Pancreas (tissue), 10 donors: ENCODE measurements around the gene KIFC3. TPM values are rescaled to one million over a fixed set of nuclear protein-coding genes. Genes with fewer than 3 reads are reported as not detected.
A peak's percentile ranks its signal among the peaks of the same experiment; 100 is the strongest.

Source experiments
- ATAC-seq, 4 donors: fragments of 200-7000 bp; cut with Tn5 transposase; one replicate each; pipeline versions ENCODE4 v1.8.0 to v1.9.1; 2020; ENCODE audit warnings: mild to moderate bottlenecking in 4 of 4, moderate library complexity in 4 of 4
- DNase-seq, 6 donors: peaks; one replicate each; pipeline ENCODE4 v3.0.0-alpha.2; 2020
- FAIRE-seq: peaks from 2 replicates; lab custom pipeline; 2012; peaks lifted over from hg19 to GRCh38; lab: Jason Lieb, UNC
- H3K27ac ChIP-seq, 4 donors: fragments of 200-600 bp; sonication (generic); 1 replicate in 3 of 4; 2 replicates in 1 of 4; pipeline versions ENCODE4 v1.5.0 to v1.8.0; 2020
- H3K27me3 ChIP-seq, 4 donors: fragments of 200-600 bp; one replicate each; pipeline ENCODE4 v1.8.0; 2021
- H3K36me3 ChIP-seq, 3 donors: fragments of 200-600 bp; sonication (generic) in 1 of 3; one replicate each; pipeline versions ENCODE4 v1.5.0 to v1.8.0; 2020 to 2021
- H3K4me1 ChIP-seq, 3 donors: fragments of 200-600 bp; one replicate each; pipeline ENCODE4 v1.8.0; 2021
- H3K4me3 ChIP-seq, 4 donors: fragments of 200-600 bp; sonication (generic) in 2 of 4; one replicate each; pipeline versions ENCODE4 v1.5.0 to v1.8.0; 2020 to 2021
- H3K9me3 ChIP-seq, 4 donors: fragments of 200-600 bp; one replicate each; pipeline ENCODE4 v1.8.0; 2021
- WGBS, 2 donors: extraction: QIAGEN DNeasy Blood & Tissue Kit; methylation state at CpG; one replicate each; pipeline ENCODE4 v1.1.7; 2013; 5-methylcytosine and 5-hydroxymethylcytosine counted together
- intact Hi-C, 3 donors: fragments of 100-400 bp; cut with DNase I; formaldehyde crosslinking; loops; one replicate each; pipeline versions ENCODE4 v1.11.1 to v1.14.2; 2022
- polyA plus RNA-seq, 2 donors: library from polyadenylated mRNA; stranded (reverse); fragments of 200-250 nt; gene quantifications; one replicate each; pipeline ENCODE4 v1.2.3, GENCODE V29; 2013
- total RNA-seq, 6 donors: library from RNA; stranded (reverse); fragmentation: NEBNext Ultra II Directional in 4 of 6; extraction: Animal tissue kit (Norgen Biotek cat#: 25700) in 4 of 6; gene quantifications; one replicate each; pipeline versions ENCODE4 v1.2.1 to v1.2.4, GENCODE V29; 2021 to 2023
- TF ChIP-seq, protein P1 (sequence below), 4 donors: fragments of 200-600 bp; sonication (generic) in 3 of 4; IDR thresholded peaks; one replicate each; pipeline versions ENCODE4 v1.5.0 to v1.8.0; 2021; ENCODE audit warnings: antibody characterized with exemption in 4 of 4
- donor health status: healthy with polysubstance abuse.
- donor health status: DM: no; HTN: no; CAD: no; lungs with moderate emphysema.
- donor health status: DM: no; HTN: no; CAD: no.
- donor health status: control.
- donor health status: control.
- donor health status: Bipolar disorder and iron deficiency.
- donor health status: DM: yes; HTN: yes; CAD: no.
- donor health status: DM: no; HTN: no; CAD: no.
- donor health status: DM: no; HTN: no; CAD: no.
- donor health status: DM: yes; HTN: yes; CAD: no.

The KIFC3 gene
- total and polyA plus RNA-seq, 8 donors, result 33.8 to 284 (median 61.1) TPM

DNA sequence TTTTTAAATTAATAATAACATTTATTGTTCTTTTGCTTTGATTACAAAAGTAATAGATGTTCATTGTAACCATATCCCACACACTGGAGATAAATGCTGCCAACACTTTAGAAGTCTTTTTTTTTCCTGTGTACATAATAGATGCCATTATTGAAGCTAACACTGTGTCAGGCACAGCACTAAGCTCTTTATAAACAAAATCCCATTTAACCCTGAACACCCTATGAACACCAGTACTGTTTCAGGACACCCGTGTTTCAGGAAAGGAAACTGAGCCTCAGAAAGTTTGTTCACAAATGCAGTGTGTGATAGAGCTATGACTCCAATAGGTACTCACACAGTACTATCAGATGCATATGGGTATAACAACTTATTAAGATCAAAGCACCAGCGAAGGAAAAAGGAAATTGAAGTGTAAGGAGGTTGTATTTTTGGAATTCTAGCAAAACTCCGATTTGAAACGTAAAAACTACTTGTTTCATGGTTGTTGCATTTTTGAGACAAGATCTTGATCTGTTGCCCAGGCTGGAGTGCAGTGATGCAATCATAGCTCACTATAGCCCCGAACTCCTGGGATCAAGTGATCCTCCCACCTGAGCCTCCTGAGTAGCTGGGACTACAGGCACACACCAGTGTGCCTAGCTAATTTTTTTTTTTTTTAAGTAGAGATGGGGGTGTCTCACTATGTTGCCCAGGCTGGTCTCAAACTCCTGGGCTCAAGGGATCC lies 2.0 kb upstream of the KIFC3 start:
- Histone ChIP-seq H3K27me3 (no peaks in the 10 kb centered on the region), H3K27ac (peak overlapping the region in 2 of 4 donors; percentile 86 to 96), H3K4me3 (no peak overlapping the region), H3K36me3 (no peaks in the 10 kb centered on the region), H3K4me1 (peaks cover 21 to 58% (median 36%) of the 10 kb centered on the region in 3 donors), H3K9me3 (no peaks in the 10 kb centered on the region)
- WGBS, 2 donors, result 63 to 64% methylated on average over 5 of the region's 5 CpGs
- FAIRE-seq, result no peak
- no peak for DNase-seq
- intact Hi-C loops, result no loop called here
- ATAC-seq, result no peak
- TF ChIP-seq, protein P1, sequence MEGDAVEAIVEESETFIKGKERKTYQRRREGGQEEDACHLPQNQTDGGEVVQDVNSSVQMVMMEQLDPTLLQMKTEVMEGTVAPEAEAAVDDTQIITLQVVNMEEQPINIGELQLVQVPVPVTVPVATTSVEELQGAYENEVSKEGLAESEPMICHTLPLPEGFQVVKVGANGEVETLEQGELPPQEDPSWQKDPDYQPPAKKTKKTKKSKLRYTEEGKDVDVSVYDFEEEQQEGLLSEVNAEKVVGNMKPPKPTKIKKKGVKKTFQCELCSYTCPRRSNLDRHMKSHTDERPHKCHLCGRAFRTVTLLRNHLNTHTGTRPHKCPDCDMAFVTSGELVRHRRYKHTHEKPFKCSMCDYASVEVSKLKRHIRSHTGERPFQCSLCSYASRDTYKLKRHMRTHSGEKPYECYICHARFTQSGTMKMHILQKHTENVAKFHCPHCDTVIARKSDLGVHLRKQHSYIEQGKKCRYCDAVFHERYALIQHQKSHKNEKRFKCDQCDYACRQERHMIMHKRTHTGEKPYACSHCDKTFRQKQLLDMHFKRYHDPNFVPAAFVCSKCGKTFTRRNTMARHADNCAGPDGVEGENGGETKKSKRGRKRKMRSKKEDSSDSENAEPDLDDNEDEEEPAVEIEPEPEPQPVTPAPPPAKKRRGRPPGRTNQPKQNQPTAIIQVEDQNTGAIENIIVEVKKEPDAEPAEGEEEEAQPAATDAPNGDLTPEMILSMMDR (IDR thresholded peaks at IDR 0.05), result no peak

DNA sequence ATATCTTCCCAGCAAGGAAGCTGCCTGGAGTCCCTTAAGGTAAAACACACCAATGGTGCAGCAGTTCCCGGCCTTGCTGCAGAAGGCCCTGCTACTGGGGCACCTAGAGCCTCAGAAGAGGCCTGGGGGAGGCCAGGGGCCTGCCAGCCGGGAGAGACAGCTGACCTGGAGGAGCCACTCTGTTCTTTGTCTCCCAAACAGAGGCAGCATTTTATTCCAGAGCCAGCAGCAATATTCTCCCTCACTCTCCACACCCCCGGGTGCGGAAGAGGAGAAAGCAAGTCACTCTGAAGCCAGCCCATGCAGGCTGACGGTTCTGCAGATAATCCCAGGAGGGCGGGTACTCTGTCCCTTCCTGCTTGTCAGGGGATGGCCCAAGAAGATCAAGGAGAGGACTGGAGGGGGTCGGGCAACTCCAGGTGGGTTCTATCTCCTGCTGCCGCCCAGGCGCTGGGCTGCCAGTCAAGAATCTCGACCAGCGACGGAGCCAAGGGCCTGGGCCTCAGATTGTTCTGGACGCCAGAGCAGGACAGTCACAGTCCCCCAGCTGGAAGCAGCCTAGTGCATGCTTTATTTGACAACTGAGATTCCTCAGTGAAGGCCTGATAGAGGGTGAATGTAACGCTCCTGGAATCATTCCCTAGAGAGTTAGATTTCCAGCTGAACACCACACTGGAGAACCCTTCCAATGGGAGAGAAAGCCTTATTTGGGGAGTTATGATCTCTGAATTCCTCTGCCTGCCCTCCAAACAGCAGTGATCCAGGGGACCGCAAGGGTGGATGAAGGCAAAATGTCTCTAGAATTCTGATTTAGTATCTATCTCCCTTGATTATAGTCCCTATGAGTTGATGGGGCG lies 1.1 kb upstream of the KIFC3 start:
- peaks cover 18 to 49% (median 29%) of the 10 kb centered on the region in 3 donors for H3K4me1 ChIP-seq
- ATAC-seq, result no peak
- no peak for FAIRE-seq
- H3K4me3 ChIP-seq, result no peak overlapping the region
- no peaks in the 10 kb centered on the region for H3K36me3 ChIP-seq
- intact Hi-C loops, result no loop called here
- H3K27ac ChIP-seq, result peak overlapping the region; percentile 53 to 96 (median 86)
- H3K9me3 ChIP-seq, result no peaks in the 10 kb centered on the region
- 46 to 61% methylated on average over 15 to 16 of the region's 16 CpGs for WGBS, 2 donors
- peak in 2 of 6 donors; percentile 15 to 32 for DNase-seq
- TF ChIP-seq, protein P1 (IDR thresholded peaks at IDR 0.05), result no peak
- H3K27me3 ChIP-seq, result no peaks in the 10 kb centered on the region

DNA sequence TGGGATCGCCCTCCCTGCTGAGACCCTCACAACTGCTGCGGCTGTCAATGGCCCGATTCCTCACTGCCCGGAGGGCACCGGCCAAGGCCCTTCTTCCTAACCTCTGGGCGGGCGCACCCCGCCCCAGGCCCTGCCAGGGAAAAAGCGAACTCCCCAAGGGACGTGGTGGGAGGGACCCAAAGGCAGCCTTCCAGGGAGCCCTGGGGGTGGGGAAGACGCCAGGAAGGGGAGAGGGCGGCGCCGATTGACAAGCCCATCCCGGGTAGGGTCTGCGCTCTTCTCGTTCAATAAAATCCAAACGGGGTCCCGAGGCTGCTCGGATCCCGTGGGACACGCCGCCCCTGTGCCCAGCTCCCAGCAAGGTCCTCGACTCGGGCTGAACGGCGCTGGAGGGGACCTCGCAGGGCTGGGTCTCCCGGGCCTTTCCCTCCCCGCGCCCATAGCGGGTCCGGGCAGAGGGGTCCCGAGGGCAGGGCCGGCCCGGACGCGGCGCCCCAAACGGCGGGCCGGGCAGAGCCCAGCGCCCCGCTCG lies 416 bp downstream of the KIFC3 start:
- no peak for ATAC-seq
- Histone ChIP-seq H3K27me3 (no peaks in the 10 kb centered on the region), H3K4me1 (peaks cover 10 to 37% (median 23%) of the 10 kb centered on the region in 3 donors), H3K27ac (peak overlapping the region; percentile 62 to 96 (median 86)), H3K4me3 (peak overlapping the region; percentile 26 to 61 (median 49)), H3K9me3 (no peaks in the 10 kb centered on the region), H3K36me3 (no peaks in the 10 kb centered on the region)
- WGBS, 2 donors, result 7 to 11% methylated on average over 44 to 45 of the region's 45 CpGs
- no peak for FAIRE-seq
- DNase-seq, result peak in 2 of 6 donors; percentile 62 to 82
- TF ChIP-seq, protein P1 (IDR thresholded peaks at IDR 0.05), result no peak
- intact Hi-C loops, result no loop called here

DNA sequence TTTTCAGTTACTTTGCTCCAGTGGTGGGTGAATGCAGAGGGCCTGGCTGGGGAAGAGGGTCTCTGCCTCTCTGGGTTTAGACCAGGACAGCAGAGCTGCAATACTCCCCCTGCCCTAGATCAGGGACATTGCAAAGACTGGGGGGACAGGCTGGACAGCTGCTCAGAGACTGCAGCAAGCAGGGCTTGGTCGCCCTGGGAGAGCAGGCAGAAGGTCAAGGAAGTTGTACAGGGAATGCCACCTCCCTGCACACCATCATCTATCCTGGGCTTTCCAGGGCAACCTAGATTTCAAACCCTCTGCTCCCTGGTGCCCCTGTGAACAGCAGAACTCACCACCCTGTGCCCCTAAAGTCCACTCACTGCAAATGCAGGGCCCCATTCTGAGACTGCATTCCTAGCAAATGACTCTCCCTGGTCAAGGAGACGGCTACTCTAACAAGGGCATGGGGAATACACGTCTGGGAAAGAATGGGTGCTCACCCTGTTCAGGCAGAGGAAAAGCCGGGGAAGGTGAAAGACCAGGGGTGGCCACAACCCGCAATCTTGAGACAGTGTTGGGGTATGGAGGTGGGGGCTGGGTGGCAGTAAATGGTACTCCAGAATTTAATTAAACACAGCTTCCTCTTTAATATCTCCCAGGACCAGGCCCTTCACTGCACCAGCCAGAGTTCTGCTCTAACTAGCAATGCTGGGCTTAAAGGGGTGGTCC lies 1.0 kb downstream of the KIFC3 start:
- ATAC-seq (no peak), DNase-seq (peak in 1 of 6 donors; percentile 40), FAIRE-seq (no peak)
- peak overlapping the region; percentile 62 to 96 (median 86) for H3K27ac ChIP-seq
- no peaks in the 10 kb centered on the region for H3K36me3 ChIP-seq
- intact Hi-C loops, result no loop called here
- H3K4me1 ChIP-seq, result peaks cover 10 to 42% (median 28%) of the 10 kb centered on the region in 3 donors
- TF ChIP-seq, protein P1 (IDR thresholded peaks at IDR 0.05), result no peak
- H3K9me3 ChIP-seq, result no peaks in the 10 kb centered on the region
- 24 to 27% methylated on average over 5 of the region's 5 CpGs for WGBS, 2 donors
- peak overlapping the region; percentile 26 to 61 (median 49) for H3K4me3 ChIP-seq
- H3K27me3 ChIP-seq, result no peaks in the 10 kb centered on the region
